Measurements from ENCODE around the gene GOT1. TPM values are rescaled to one million over a fixed set of nuclear protein-coding genes. Genes with fewer than 3 reads are reported as not detected.

GOT1 gene
- total RNA-seq, 1 donor from 2014 or later, result 38.9 TPM

GRCh38 chr10:99444383-99445045 lies 14.1 kb upstream of the GOT1 start:
- no peak for DNase-seq (ENCODE audit: low spot score)
- H3K27me3 Mint-ChIP-seq (ENCODE audit: low read depth), result peaks cover 26% of the 10 kb centered on the region
- H3K4me1 Mint-ChIP-seq (ENCODE audit: low read depth), result no peaks in the 10 kb centered on the region
- no peak overlapping the region for H3K4me3 Mint-ChIP-seq (ENCODE audit: unreplicated experiment)
- TF ChIP-seq CTCF (IDR thresholded peaks at IDR 0.05), result no peak
- H3K36me3 Mint-ChIP-seq (ENCODE audit: low read depth), result no peaks in the 10 kb centered on the region
- H3K27ac Mint-ChIP-seq (ENCODE audit: unreplicated experiment), result no peak overlapping the region
- H3K9me3 Mint-ChIP-seq (ENCODE audit: low read depth), result no peaks in the 10 kb centered on the region

- peaks cover 15% of the 10 kb centered on the region for H3K27me3 Mint-ChIP-seq (ENCODE audit: low read depth)
- H3K4me1 Mint-ChIP-seq (ENCODE audit: low read depth), result no peaks in the 10 kb centered on the region
- no peak for DNase-seq (ENCODE audit: low spot score)
- H3K4me3 Mint-ChIP-seq (ENCODE audit: unreplicated experiment), result no peak overlapping the region
- no peaks in the 10 kb centered on the region for H3K9me3 Mint-ChIP-seq (ENCODE audit: low read depth)
- no peaks in the 10 kb centered on the region for H3K36me3 Mint-ChIP-seq (ENCODE audit: low read depth)
- no peak overlapping the region for H3K27ac Mint-ChIP-seq (ENCODE audit: unreplicated experiment)
- no peak for TF ChIP-seq CTCF (IDR thresholded peaks at IDR 0.05)
Observed at GRCh38 chr10:99443500-99443899, 13.1 kb upstream of the GOT1 start.

GRCh38 chr10:99442394-99442793 lies 12.0 kb upstream of the GOT1 start:
- Mint-ChIP-seq H3K27me3 (ENCODE audit: low read depth) (peaks cover 11% of the 10 kb centered on the region), H3K4me3 (ENCODE audit: unreplicated experiment) (no peak overlapping the region), H3K4me1 (ENCODE audit: low read depth) (no peaks in the 10 kb centered on the region), H3K36me3 (ENCODE audit: low read depth) (no peaks in the 10 kb centered on the region), H3K27ac (ENCODE audit: unreplicated experiment) (no peak overlapping the region), H3K9me3 (ENCODE audit: low read depth) (no peaks in the 10 kb centered on the region)
- DNase-seq (ENCODE audit: low spot score), result no peak
- TF ChIP-seq CTCF (IDR thresholded peaks at IDR 0.05), result no peak

GRCh38 chr10:99438890-99439289 lies 8.5 kb upstream of the GOT1 start:
- no peak for TF ChIP-seq CTCF (IDR thresholded peaks at IDR 0.05)
- H3K9me3 Mint-ChIP-seq (ENCODE audit: low read depth), result no peaks in the 10 kb centered on the region
- no peak overlapping the region for H3K27ac Mint-ChIP-seq (ENCODE audit: unreplicated experiment)
- no peak overlapping the region for H3K4me3 Mint-ChIP-seq (ENCODE audit: unreplicated experiment)
- H3K36me3 Mint-ChIP-seq (ENCODE audit: low read depth), result no peaks in the 10 kb centered on the region
- no peak for DNase-seq (ENCODE audit: low spot score)
- H3K27me3 Mint-ChIP-seq (ENCODE audit: low read depth), result no peaks in the 10 kb centered on the region
- peaks cover 3% of the 10 kb centered on the region for H3K4me1 Mint-ChIP-seq (ENCODE audit: low read depth)

- H3K9me3 Mint-ChIP-seq (ENCODE audit: low read depth), result no peaks in the 10 kb centered on the region
- H3K4me3 Mint-ChIP-seq (ENCODE audit: unreplicated experiment), result no peak overlapping the region
- H3K27me3 Mint-ChIP-seq (ENCODE audit: low read depth), result no peaks in the 10 kb centered on the region
- H3K27ac Mint-ChIP-seq (ENCODE audit: unreplicated experiment), result no peak overlapping the region
- DNase-seq (ENCODE audit: low spot score), result no peak
- peaks cover 15% of the 10 kb centered on the region for H3K4me1 Mint-ChIP-seq (ENCODE audit: low read depth)
- TF ChIP-seq CTCF (IDR thresholded peaks at IDR 0.05), result peak; percentile 86
- no peaks in the 10 kb centered on the region for H3K36me3 Mint-ChIP-seq (ENCODE audit: low read depth)
Observed at GRCh38 chr10:99435986-99436638, 5.7 kb upstream of the GOT1 start.
